ENCODE results near the gene SYNDIG1L. TPM values are rescaled to one million over a fixed set of nuclear protein-coding genes. Genes with fewer than 3 reads are reported as not detected.

Gene SYNDIG1L
- total and polyA plus RNA-seq, 2 of the 8 experiments (the other 6 are each of a cell fraction or from before 2014, with no cell fraction given), result 3.0 to 3.2 TPM

- no peak for TF ChIP-seq CHD7 (IDR thresholded peaks at IDR 0.05; ENCODE audit: insufficient replicate concordance, low read length)
- no peak for TF ChIP-seq ASH2L (IDR thresholded peaks at IDR 0.05; ENCODE audit: low read length)
- no peak for TF ChIP-seq GTF2F1 (IDR thresholded peaks at IDR 0.05; ENCODE audit: borderline replicate concordance, low read depth, low read length)
- TF ChIP-seq HDAC6 (IDR thresholded peaks at IDR 0.05; ENCODE audit: low read depth, low read length), result no peak
- TF ChIP-seq CBX8 (IDR thresholded peaks at IDR 0.05; ENCODE audit: borderline replicate concordance, low read depth, low read length), result no peak
- no peak for TF ChIP-seq EP300 (IDR thresholded peaks at IDR 0.05; ENCODE audit: borderline replicate concordance in 1 of 2, low read depth in 2 of 2, low read length in 2 of 2)
- TF ChIP-seq SP1 (IDR thresholded peaks at IDR 0.05; ENCODE audit: low read depth, low read length), result no peak
Measured at GRCh38 chr14:74357585-74357984, 68.4 kb downstream of the SYNDIG1L start (continued).

Measured in H1 (cell line).